OCI-LY7 (cell line): ENCODE measurements around the gene IP6K3. TPM values are rescaled to one million over a fixed set of nuclear protein-coding genes. Genes with fewer than 3 reads are reported as not detected.
A peak's percentile ranks its signal among the peaks of the same experiment; 100 is the strongest.

Source experiments
- BruUV-seq: library from RNA; stranded (reverse); fragments of 400-500 nt; replicated peaks from 2 replicates; lab custom pipeline; 2021; lab: Mats Ljungman, UMichigan
- CTCF ChIA-PET: fragments of 300-600 bp; sonication (Branson Sonifier 250); formaldehyde crosslinking; loops from one replicate; lab custom pipeline; 2022; ENCODE audit warnings: antibody characterized with exemption; ENCODE audit not compliant: unreplicated experiment; lab: Charles Lee
- POLR2A ChIA-PET: fragments of 300-600 bp; sonication (Branson Sonifier 250); formaldehyde crosslinking; loops from one replicate; lab custom pipeline; 2022; ENCODE audit warnings: antibody characterized with exemption; lab: Charles Lee
- DNase-seq: peaks from one replicate; pipeline ENCODE4 v3.0.0-alpha.2; 2015; ENCODE audit warnings: low spot score
- H2AFZ ChIP-seq: fragments of 200-600 bp; sonication (generic), shearing (Covaris generic); 2 replicates; pipeline ENCODE4 v1.6.1; 2014; ENCODE audit warnings: mild to moderate bottlenecking, antibody characterized with exemption, low read length, moderate library complexity
- H3K27ac ChIP-seq: fragments of 200-600 bp; sonication (generic); 2 replicates; pipeline ENCODE4 v1.5.1; 2014; ENCODE audit warnings: mixed run types, low read depth, mild to moderate bottlenecking, moderate library complexity, low read length, inconsistent platforms; ENCODE audit not compliant: poor library complexity, severe bottlenecking
- H3K36me3 ChIP-seq: fragments of 200-600 bp; sonication (generic); 2 replicates; pipeline ENCODE4 v1.6.1; 2014; ENCODE audit warnings: mild to moderate bottlenecking, antibody characterized with exemption, low read length, moderate library complexity, mixed read lengths; ENCODE audit not compliant: insufficient read depth
- H3K4me1 ChIP-seq: fragments of 200-600 bp; sonication (generic); 2 replicates; pipeline ENCODE4 v1.5.1; 2014; ENCODE audit warnings: mild to moderate bottlenecking, low read length; ENCODE audit not compliant: insufficient read depth, poor library complexity, severe bottlenecking
- H3K4me2 ChIP-seq: fragments of 200-600 bp; sonication (generic); 2 replicates; pipeline ENCODE4 v1.6.1; 2014; ENCODE audit warnings: mild to moderate bottlenecking, low read length
- H3K4me3 ChIP-seq: fragments of 200-600 bp; sonication (generic); 2 replicates; pipeline ENCODE4 v1.5.1; 2014; ENCODE audit warnings: mild to moderate bottlenecking, low read depth, low read length; ENCODE audit not compliant: poor library complexity, severe bottlenecking
- H3K79me2 ChIP-seq: fragments of 200-600 bp; sonication (generic); 2 replicates; pipeline ENCODE4 v1.6.1; 2016; ENCODE audit warnings: low read depth, mild to moderate bottlenecking, low read length, moderate library complexity, mixed read lengths; ENCODE audit not compliant: insufficient read depth
- H3K9me2 ChIP-seq: fragments of 200-600 bp; sonication (generic); 2 replicates; pipeline ENCODE4 v1.6.1; 2016; ENCODE audit warnings: mild to moderate bottlenecking, low read length, mixed read lengths; ENCODE audit not compliant: insufficient read depth
- H3K9me3 ChIP-seq: fragments of 200-600 bp; sonication (generic); 2 replicates; pipeline ENCODE4 v1.6.1; 2014; ENCODE audit warnings: mild to moderate bottlenecking, mixed run types, low read length, mixed read lengths
- H4K20me1 ChIP-seq: fragments of 200-600 bp; sonication (generic); 2 replicates; pipeline ENCODE4 v1.6.1; 2014; ENCODE audit warnings: mild to moderate bottlenecking, antibody characterized with exemption, low read length, moderate library complexity, mixed read lengths; ENCODE audit not compliant: insufficient read depth
- CTCF ChIP-seq: fragments of 200-600 bp; sonication (generic); conservative IDR thresholded peaks from 2 replicates; pipeline ENCODE4 v1.5.1; 2014; ENCODE audit warnings: mild to moderate bottlenecking, antibody characterized with exemption, low read length, moderate library complexity, mixed read lengths
- EZH2phosphoT487 ChIP-seq: fragments of 200-600 bp; sonication (generic); IDR thresholded peaks from 2 replicates; pipeline ENCODE4 v1.6.1; 2018; ENCODE audit warnings: low read depth, borderline replicate concordance, mild to moderate bottlenecking, mixed run types, antibody characterized with exemption, low read length, moderate library complexity, mixed read lengths
- intact Hi-C: fragments of 100-400 bp; cut with micrococcal nuclease; formaldehyde crosslinking; loops from one replicate; pipeline ENCODE4 v1.10.0; 2022; ENCODE audit not compliant: unreplicated experiment
- total RNA-seq, 2 experiments: library from RNA; depleted of rRNA in 1 of 2; stranded (reverse); fragments of >200 nt in 1 of 2; shearing (Covaris generic) in 1 of 2; gene quantifications; 2 replicates each; pipeline ENCODE4 v1.2.3, GENCODE V29; 2014 to 2022

IP6K3 gene
- total RNA-seq, 2 experiments from 2014 or later = not detected

GRCh38 chr6:33762713-33763112 lies 16.0 kb upstream of the IP6K3 start:
- no peaks in the 10 kb centered on the region for H3K79me2 ChIP-seq
- H4K20me1 ChIP-seq = no peaks in the 10 kb centered on the region
- no TSS peak for BruUV-seq
- no peaks in the 10 kb centered on the region for H3K9me3 ChIP-seq
- H3K4me2 ChIP-seq = no peak overlapping the region
- H3K27ac ChIP-seq = no peak overlapping the region
- no peak overlapping the region for H3K4me3 ChIP-seq
- no peak for DNase-seq
- H3K36me3 ChIP-seq = no peaks in the 10 kb centered on the region
- POLR2A ChIA-PET = no interaction called here
- CTCF ChIA-PET = no interaction called here
- no peaks in the 10 kb centered on the region for H3K9me2 ChIP-seq
- no peak for TF ChIP-seq CTCF
- TF ChIP-seq EZH2phosphoT487 = no peak
- no peaks in the 10 kb centered on the region for H3K4me1 ChIP-seq
- no peak overlapping the region for H2AFZ ChIP-seq
- intact Hi-C loops = loop anchor here (1.0 to 5.0 kb wide), 3 partner anchors 18 to 175 kb away; partner anchors contain the start of gene UQCC2

DNA sequence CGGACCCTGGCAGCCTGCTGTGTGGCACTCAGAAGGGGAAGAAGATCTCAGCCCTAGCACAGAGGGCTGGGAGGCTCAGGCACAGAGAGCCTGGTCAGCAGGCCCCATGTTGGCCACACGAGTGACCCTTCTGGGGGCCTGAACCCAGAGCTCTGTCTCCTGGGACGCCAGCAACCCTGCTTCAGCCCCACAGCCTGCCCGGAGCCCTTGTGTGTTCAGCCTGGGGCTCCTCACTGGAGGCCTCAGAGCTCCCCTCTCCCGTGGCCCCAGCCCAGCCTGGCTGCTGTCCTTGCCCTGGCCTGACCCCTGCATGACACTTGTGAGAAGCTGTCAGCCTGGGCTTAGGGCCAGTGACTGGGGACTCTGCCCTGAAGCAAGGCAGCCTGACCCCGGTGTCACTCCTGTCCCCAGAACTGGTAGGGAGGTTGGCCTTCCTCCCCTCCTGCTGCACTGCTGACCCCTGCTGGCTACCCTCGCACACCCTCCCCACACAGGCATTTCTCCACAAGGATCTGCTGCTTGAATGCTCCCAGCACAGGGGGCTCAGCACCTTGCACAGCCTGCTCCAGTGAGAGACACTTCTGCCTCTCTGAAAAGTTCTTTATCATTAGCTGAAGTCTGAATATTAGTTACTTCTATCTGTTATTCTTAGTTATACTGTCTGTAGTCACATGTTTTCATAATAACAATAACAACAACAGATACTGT lies 15.4 kb upstream of the IP6K3 start:
- no peaks in the 10 kb centered on the region for H3K36me3 ChIP-seq
- H3K4me2 ChIP-seq = no peak overlapping the region
- no peaks in the 10 kb centered on the region for H3K9me3 ChIP-seq
- no peaks in the 10 kb centered on the region for H3K9me2 ChIP-seq
- no peaks in the 10 kb centered on the region for H4K20me1 ChIP-seq
- no peaks in the 10 kb centered on the region for H3K79me2 ChIP-seq
- ChIA-PET POLR2A (interaction anchor here (0.6 kb wide), 1 partner anchor 111 kb away, joined by 3 read pairs; no protein-coding TSS in a partner anchor), CTCF (interaction anchor here (0.8 kb wide), 1 partner anchor 51 kb away, joined by 3 read pairs; the partner anchor contains the start of gene UQCC2)
- H3K4me3 ChIP-seq = no peak overlapping the region
- peak; percentile 52 for DNase-seq
- no peaks in the 10 kb centered on the region for H3K4me1 ChIP-seq
- intact Hi-C loops = loop anchor here (1.0 to 5.0 kb wide), 3 partner anchors 18 to 175 kb away; partner anchors contain the start of gene UQCC2
- H3K27ac ChIP-seq = no peak overlapping the region
- H2AFZ ChIP-seq = no peak overlapping the region
- BruUV-seq = no TSS peak
- TF ChIP-seq EZH2phosphoT487 (no peak), CTCF (peak; percentile 75)

GRCh38 chr6:33761581-33761921 lies 14.8 kb upstream of the IP6K3 start:
- Histone ChIP-seq H2AFZ (no peak overlapping the region), H3K4me1 (no peaks in the 10 kb centered on the region), H3K9me3 (no peaks in the 10 kb centered on the region), H3K4me3 (no peak overlapping the region), H3K79me2 (no peaks in the 10 kb centered on the region), H3K9me2 (no peaks in the 10 kb centered on the region), H3K4me2 (no peak overlapping the region), H4K20me1 (no peaks in the 10 kb centered on the region), H3K36me3 (no peaks in the 10 kb centered on the region), H3K27ac (no peak overlapping the region)
- BruUV-seq = no TSS peak
- TF ChIP-seq CTCF = no peak
- no peak for TF ChIP-seq EZH2phosphoT487
- intact Hi-C loops = loop anchor here (5.0 kb wide), 2 partner anchors 49 to 174 kb away; partner anchors contain the start of gene UQCC2
- CTCF ChIA-PET = interaction anchor here (0.8 kb wide), 1 partner anchor 50 kb away, joined by 3 read pairs; the partner anchor contains the start of gene UQCC2
- DNase-seq = no peak
- POLR2A ChIA-PET = interaction anchor here (0.6 kb wide), 1 partner anchor 110 kb away, joined by 3 read pairs; no protein-coding TSS in a partner anchor
